Prostate gland (tissue), 2 donors: Measurements from ENCODE around the gene SGCE.

Source experiments
- CTCF ChIP-seq, 4 experiments: fragments of 200-600 bp in 2 of 4; fragments of 450-650 bp in 2 of 4; sonication (generic) in 2 of 4; IDR thresholded peaks; 1 replicate in 3 of 4; 2 replicates in 1 of 4; pipeline ENCODE4 v1.5.1; 2016 to 2019; ENCODE audit warnings: antibody characterized with exemption in 4 of 4, mild to moderate bottlenecking in 2 of 4, moderate library complexity in 2 of 4
- POLR2AphosphoS5 ChIP-seq: sonication (generic); formaldehyde crosslinking; IDR thresholded peaks from one replicate; pipeline ENCODE4 v1.6.1; 2017; ENCODE audit warnings: antibody characterized with exemption

GRCh38 chr7:94650147-94651051 is 5.5 kb downstream of the SGCE start:
- TF ChIP-seq CTCF (IDR thresholded peaks at IDR 0.05) (no peak), POLR2AphosphoS5 (no peak)
